ENCODE results near the gene SPP2. TPM values are rescaled to one million over a fixed set of nuclear protein-coding genes. Genes with fewer than 3 reads are reported as not detected.

The SPP2 gene
- total RNA-seq, 1 experiment from 2014 or later = not detected

DNA sequence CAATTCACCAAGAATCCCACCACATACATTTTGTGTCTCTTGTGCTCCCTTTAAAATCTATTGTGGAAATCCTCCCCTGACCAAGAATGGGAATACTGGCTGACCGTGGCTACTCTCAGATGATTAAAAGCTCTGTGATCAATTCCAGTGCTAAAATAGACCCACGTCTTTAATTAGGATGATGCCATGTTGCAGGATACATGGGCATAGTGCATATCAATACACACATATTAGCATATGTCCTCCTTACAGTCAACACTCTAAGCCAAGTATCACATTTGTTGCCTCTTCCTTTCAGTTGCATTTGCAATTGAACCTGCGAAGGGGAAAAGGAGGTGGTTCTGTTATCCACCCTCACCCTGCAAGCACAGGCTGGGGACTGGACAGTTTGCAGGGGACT lies 41.8 kb downstream of the SPP2 start:
- Histone ChIP-seq H2BK120ac (ENCODE audit: low read depth, low read length, poor library complexity, severe bottlenecking) (no peak overlapping the region), H4K8ac (replicated peaks; ENCODE audit: insufficient read length, low read depth, low read length) (no peak overlapping the region), H2BK15ac (ENCODE audit: low read depth, low read length) (no peak overlapping the region), H3K9me3 (ENCODE audit: control insufficient read depth, low read depth, low read length) (no peaks in the 10 kb centered on the region), H3K18ac (ENCODE audit: insufficient read length, low read depth, low read length) (no peak overlapping the region), H3K56ac (ENCODE audit: insufficient read length, low read depth, low read length) (no peak overlapping the region), H3K4me1 (ENCODE audit: insufficient read depth, low read length) (0 out of 2 replicates have a peak, but pooled peaks cover 4% of the 10 kb centered on the region), H3K27me3 (ENCODE audit: insufficient read depth, low read length) (no peaks in the 10 kb centered on the region), H3K9ac (ENCODE audit: extremely low read depth, insufficient read length, low read length) (no peak overlapping the region), H3K14ac (ENCODE audit: insufficient read depth, low read length) (no peak overlapping the region), H3K79me2 (ENCODE audit: insufficient read depth, low read length) (no peaks in the 10 kb centered on the region), H2AFZ (ENCODE audit: low read length) (no peak overlapping the region), H3K23me2 (ENCODE audit: insufficient read length, low read depth, low read length, poor library complexity, severe bottlenecking) (no peaks in the 10 kb centered on the region), H2BK5ac (ENCODE audit: insufficient read length, low read length) (no peak overlapping the region), H2BK20ac (ENCODE audit: low read depth, low read length, poor library complexity, severe bottlenecking) (no peak overlapping the region), H3K4ac (ENCODE audit: low read depth, low read length) (no peak overlapping the region), H3K23ac (ENCODE audit: insufficient read length, low read depth, low read length) (no peak overlapping the region), H2BK12ac (ENCODE audit: insufficient read length, low read depth, low read length) (no peak overlapping the region), H3K4me2 (ENCODE audit: insufficient read depth, insufficient read length, low read length) (no peak overlapping the region), H3K27ac (ENCODE audit: insufficient read length, low read depth, low read length) (no peak overlapping the region), H4K5ac (ENCODE audit: insufficient read length, low read depth, low read length) (no peak overlapping the region), H3T11ph (ENCODE audit: low read length) (no peak overlapping the region), H2AK5ac (ENCODE audit: insufficient read length, low read length) (no peak overlapping the region), H4K91ac (ENCODE audit: insufficient read length, low read depth, low read length) (no peak overlapping the region), H4K20me1 (ENCODE audit: control insufficient read depth, insufficient read depth, insufficient read length) (no peaks in the 10 kb centered on the region), H3K79me1 (ENCODE audit: insufficient read depth, low read depth, low read length, poor library complexity, severe bottlenecking) (no peaks in the 10 kb centered on the region)
- Mint-ChIP-seq H3K36me3 (ENCODE audit: insufficient read depth in 1 of 3, low read depth in 3 of 3) (peaks cover 0 to 11% (median 2%) of the 10 kb centered on the region in 3 experiments; a peak in 2 of 7 replicates), H3K4me1 (peaks cover 9 to 13% of the 10 kb centered on the region in 2 experiments), H3K4me3 (no peak overlapping the region), H3K27me3 (ENCODE audit: low read depth) (peaks cover 3% of the 10 kb centered on the region), H3K9me3 (peaks cover 8 to 11% of the 10 kb centered on the region in 2 experiments), H3K27ac (no peak overlapping the region; a peak in 1 of 7 replicates)
- TF ChIP-seq, protein P1, sequence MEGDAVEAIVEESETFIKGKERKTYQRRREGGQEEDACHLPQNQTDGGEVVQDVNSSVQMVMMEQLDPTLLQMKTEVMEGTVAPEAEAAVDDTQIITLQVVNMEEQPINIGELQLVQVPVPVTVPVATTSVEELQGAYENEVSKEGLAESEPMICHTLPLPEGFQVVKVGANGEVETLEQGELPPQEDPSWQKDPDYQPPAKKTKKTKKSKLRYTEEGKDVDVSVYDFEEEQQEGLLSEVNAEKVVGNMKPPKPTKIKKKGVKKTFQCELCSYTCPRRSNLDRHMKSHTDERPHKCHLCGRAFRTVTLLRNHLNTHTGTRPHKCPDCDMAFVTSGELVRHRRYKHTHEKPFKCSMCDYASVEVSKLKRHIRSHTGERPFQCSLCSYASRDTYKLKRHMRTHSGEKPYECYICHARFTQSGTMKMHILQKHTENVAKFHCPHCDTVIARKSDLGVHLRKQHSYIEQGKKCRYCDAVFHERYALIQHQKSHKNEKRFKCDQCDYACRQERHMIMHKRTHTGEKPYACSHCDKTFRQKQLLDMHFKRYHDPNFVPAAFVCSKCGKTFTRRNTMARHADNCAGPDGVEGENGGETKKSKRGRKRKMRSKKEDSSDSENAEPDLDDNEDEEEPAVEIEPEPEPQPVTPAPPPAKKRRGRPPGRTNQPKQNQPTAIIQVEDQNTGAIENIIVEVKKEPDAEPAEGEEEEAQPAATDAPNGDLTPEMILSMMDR (conservative IDR thresholded peaks at IDR 0.05) = no peak
- no peak for DNase-seq
- WGBS (ENCODE audit: extremely low coverage, insufficient read length, low lambda C conversion rate) = no CpG with 5 or more reads among the region's 3 CpGs

Measured in H9 (cell line).